GM18507 (cell line): Measurements from ENCODE around the gene TMA16.
"Not testable (repeated sequence)": the region's sequence is repeated elsewhere in the genome, so short reads cannot be mapped to it uniquely, and the experiment has no call there.

ENCODE experiments used
- DNase-seq: peaks from one replicate; pipeline ENCODE4 v3.0.0; 2011; ENCODE audit warnings: low read depth; ENCODE audit not compliant: insufficient read length; ENCODE audit errors: extremely low spot score
- FAIRE-seq: peaks from 2 replicates; lab custom pipeline; 2011; peaks lifted over from hg19 to GRCh38; lab: Jason Lieb, UNC

TMA16 gene

DNA sequence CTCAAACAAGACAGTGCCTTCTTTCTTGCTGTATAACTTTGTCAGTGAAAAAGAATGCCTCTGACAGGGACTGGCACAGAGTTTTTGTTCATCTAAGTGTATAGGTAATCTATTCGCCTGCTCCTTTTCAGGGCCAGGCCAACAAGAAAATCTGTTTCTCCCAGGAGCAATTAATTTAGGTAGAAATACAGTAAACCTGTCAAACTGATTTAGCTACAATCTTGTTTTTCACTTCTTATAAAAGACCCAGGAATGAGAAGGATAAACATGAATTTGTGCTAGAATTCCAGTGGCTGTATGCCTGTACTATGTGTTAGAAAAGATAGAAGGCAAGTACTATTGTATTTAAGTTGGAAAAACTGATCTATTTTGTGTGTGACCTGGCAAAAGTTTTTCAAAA lies 6.1 kb downstream of the TMA16 start:
- DNase-seq = no peak

DNA sequence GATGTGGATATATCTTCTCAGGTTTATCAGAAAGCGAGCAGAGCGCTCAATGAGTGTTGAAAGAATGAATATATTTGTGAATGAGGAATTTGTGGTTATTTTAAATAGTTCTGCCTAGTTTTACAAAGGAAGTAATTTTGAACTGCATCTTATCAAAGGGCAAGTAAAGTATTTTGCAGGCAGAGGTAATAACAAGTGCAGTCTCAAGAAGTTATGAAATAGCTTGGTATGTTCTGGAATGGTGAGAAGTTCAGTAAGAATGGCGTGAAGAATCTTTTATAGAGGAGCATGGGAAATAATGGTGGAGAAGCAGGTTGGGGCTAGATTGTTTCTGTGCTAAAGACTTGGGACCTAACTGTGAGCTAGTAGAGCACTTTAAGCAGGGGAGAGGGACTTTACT lies 10.9 kb downstream of the TMA16 start:
- DNase-seq (no peak), FAIRE-seq (no peak)

More for the DNA sequence above, 6.1 kb downstream of the TMA16 start:
- FAIRE-seq = no peak

DNA sequence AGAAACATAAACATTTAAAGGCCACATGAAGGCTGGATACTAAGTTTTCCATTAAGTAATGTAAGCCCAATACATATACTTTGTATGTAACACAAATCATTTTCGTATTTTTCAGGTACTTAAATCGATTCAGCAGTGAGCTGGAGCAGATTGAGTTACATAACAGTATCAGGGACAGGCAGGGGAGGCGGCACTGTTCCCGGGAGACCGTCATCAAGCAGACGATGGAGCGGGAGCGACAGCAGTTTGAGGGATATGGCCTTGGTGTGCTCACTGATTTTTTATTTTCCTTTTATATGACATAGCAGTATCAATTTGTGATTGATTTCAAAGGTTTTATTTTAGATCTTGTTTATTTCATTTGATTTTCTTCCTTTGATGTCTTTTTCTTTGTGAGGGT lies 20.7 kb downstream of the TMA16 start:
- FAIRE-seq (no peak), DNase-seq (no peak)

DNA sequence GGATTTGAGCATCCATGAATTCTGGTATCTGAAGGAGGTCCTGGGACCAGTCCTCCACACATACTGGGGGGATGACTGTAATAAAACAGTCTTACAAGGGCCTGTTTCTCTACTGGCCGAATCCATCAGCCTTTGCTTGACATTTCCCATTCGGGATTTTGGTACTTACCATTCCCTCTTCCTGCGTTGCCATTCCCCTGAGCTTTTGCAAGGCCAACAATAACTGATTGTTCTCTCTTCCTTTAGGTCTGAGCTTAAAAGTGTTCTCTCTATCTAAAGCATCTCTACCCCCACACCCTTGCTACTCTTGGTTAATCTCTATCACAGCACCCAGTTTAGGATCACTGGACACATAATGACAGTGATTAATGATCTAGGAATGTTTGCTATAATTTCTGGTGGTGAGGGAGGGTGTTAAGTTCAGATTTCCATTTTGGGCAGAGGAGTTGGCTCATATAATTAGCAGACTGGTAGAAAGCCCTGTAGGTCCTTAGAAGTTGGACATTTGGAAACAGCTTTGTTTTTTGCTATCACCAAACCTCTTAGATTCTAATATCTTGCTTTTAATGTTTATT lies 29.4 kb downstream of the TMA16 start:
- FAIRE-seq = no peak
- DNase-seq = no peak

DNA sequence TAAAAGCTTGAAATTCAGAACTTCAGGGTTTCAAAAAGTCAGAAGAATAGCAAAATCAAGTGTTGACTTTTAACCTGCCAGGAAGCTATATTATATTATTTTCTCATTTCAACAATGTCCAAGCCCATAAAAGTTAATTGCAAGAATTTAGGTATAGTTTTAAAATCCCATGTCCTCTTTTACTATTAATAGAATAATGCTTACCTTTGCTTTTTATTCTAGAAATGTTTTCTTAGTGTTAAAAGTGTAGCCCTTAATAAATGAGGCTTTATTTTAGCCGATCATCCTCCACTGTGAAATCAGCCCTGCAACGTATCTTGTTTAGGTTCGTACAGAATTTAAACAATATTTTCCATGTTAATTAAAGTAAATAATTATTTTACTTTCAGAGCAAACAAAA lies 31.5 kb downstream of the TMA16 start:
- FAIRE-seq (no peak), DNase-seq (no peak)

- no peak for FAIRE-seq
- DNase-seq = no peak
Observed at GRCh38 chr4:163527172-163527571, 32.7 kb downstream of the TMA16 start.

GRCh38 chr4:163528653-163529052 lies 34.2 kb downstream of the TMA16 start:
- FAIRE-seq (no peak), DNase-seq (no peak)

DNA sequence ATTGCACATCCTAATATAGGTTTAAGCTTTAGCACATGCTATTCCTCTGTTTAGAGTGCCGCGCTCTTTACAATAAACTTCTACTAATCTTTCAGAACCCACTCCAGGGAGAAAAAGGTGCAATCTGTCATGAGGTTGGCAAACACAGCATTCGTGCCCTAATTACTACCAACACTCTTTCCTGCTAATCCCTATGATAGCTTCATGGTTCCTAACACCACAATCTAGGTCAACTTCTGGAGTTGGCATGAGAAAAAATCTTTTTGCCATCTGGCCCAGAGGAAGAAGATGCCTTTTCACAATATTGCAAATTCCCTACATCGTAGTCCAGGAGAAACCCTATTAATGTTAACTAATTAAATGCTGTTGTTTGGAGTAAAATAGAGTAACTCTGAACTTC lies 39.6 kb downstream of the TMA16 start:
- no peak for DNase-seq
- FAIRE-seq = no peak

- no peak for DNase-seq
- FAIRE-seq = no peak
Observed at GRCh38 chr4:163535657-163536056, 41.2 kb downstream of the TMA16 start.

GRCh38 chr4:163536091-163536490 lies 41.6 kb downstream of the TMA16 start:
- no peak for FAIRE-seq

GRCh38 chr4:163537114-163537513 lies 42.6 kb downstream of the TMA16 start:
- FAIRE-seq (no peak), DNase-seq (no peak)

More at GRCh38 chr4:163536091-163536490, 41.6 kb downstream of the TMA16 start:
- DNase-seq = no peak

DNA sequence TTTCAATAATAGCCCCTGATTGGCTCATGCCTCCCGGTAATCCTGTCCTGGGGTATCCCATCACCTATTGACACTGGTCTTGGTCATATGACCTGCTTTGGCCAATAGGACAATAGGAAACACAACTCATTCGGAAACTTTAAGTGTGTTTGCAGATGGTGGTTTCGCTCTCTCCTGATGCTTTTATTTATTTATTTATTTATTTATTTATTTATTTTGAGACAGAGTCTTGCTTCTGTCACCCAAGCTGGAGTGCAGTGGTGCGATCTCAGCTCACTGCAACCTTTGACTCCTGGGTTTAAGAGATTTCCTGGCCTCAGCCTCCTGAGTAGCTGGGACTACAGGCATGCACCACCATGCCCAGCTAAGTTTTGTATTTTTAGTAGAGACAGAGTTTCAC lies 44.3 kb downstream of the TMA16 start:
- not testable (repeated sequence) for FAIRE-seq, DNase-seq

- no peak for FAIRE-seq
Observed at GRCh38 chr4:163540448-163540847, 46.0 kb downstream of the TMA16 start.

GRCh38 chr4:163540977-163541376 lies 46.5 kb downstream of the TMA16 start:
- FAIRE-seq = no peak
- no peak for DNase-seq

More at GRCh38 chr4:163540448-163540847, 46.0 kb downstream of the TMA16 start:
- DNase-seq = no peak

DNA sequence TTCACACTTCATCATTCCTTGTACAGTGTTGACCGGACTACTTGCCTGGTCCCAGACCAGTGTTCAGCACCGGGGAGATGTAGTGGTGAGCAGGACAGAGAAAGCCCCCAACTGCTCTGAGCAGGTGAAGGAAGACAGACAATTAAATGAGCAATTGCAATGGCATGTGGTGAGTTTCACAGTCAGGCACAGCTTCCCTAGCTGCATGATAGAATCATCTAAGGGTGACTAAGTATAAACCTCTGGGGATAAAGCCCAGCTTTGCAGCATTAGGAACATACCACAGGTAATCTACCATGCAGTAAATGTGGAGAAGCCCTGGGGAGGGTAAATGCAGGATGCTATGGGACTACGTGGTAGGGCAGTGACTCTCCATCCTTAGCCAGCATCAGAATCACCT lies 47.8 kb downstream of the TMA16 start:
- FAIRE-seq (no peak), DNase-seq (no peak)

GRCh38 chr4:163544407-163545038 lies 50.0 kb downstream of the TMA16 start:
- peak; percentile 87 for FAIRE-seq
- DNase-seq = peak; percentile 46

GRCh38 chr4:163548481-163549243 lies 54.2 kb downstream of the TMA16 start:
- FAIRE-seq (peak; percentile 58), DNase-seq (no peak)

DNA sequence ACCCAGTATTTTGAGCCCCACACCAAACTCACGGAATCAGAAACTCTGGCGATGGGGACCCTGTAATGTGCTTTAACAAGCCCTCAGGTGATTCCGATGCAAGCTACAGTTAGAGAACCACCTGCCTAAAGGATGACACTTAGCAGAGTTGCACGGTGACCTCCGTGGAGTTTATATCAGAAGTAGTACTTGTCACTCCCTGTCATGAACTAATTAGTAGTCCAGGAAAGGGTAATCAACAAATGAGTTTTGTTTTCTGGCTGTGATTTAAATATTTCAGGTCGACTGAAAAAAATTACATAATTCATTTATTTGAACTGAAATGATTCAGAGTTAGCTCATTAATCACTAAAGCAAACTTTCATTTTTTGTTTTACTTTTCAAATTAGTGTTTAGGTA lies 56.4 kb downstream of the TMA16 start:
- FAIRE-seq = no peak
- DNase-seq = no peak

DNA sequence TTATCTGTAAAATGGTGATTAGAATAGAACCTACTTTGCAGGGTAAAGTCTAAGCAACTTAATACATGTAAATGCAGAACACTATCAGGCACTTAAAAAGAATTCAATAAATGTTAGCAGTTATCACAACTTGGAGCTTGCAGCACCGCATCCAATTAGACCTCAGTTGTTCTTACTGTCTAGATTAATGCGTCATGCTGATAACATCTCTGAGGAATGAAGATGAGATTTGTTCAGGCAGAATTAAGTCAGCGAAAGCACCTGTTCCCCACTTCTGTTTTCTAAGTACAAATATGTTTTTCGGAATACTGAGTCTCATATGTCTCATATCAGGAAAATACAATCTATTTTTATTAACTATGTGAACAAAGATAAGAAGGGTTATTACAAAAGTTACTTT lies 58.7 kb downstream of the TMA16 start:
- DNase-seq (no peak), FAIRE-seq (no peak)

GRCh38 chr4:163554870-163555465 lies 60.5 kb downstream of the TMA16 start:
- DNase-seq (no peak), FAIRE-seq (peak; percentile 24)
